Esophagus muscularis mucosa (tissue), 3 donors: ENCODE measurements around the gene AKAP10.

Experiments
- CTCF ChIP-seq, 3 experiments: fragments of 200-600 bp in 2 of 3; fragments of 450-650 bp in 1 of 3; sonication (generic) in 2 of 3; IDR thresholded peaks; one replicate each; pipeline ENCODE4 v1.5.1; 2017 to 2019; ENCODE audit warnings: antibody characterized with exemption in 3 of 3, mild to moderate bottlenecking in 2 of 3, moderate library complexity in 1 of 3
- POLR2A ChIP-seq: fragments of 450-650 bp; IDR thresholded peaks from one replicate; pipeline ENCODE4 v1.6.1; 2017; ENCODE audit warnings: antibody characterized with exemption, moderate library complexity, mild to moderate bottlenecking, low read depth

- no peak for TF ChIP-seq POLR2A
- no peak for TF ChIP-seq CTCF (IDR thresholded peaks at IDR 0.05)
These were observed 4.5 kb downstream of the AKAP10 start for GRCh38 chr17:19973156-19973555.
